DOHH2 (cell line): ENCODE measurements around the gene ANXA3.
"Not testable (repeated sequence)": the region's sequence is repeated elsewhere in the genome, so short reads cannot be mapped to it uniquely, and the experiment has no call there.

Source experiments
- CTCF ChIP-seq: fragments of 200-600 bp; sonication (generic); IDR thresholded peaks from one replicate; pipeline ENCODE4 v1.5.1; 2014; ENCODE audit warnings: antibody characterized with exemption, mild to moderate bottlenecking, low read depth, low read length; ENCODE audit not compliant: poor library complexity, severe bottlenecking
- EZH2phosphoT487 ChIP-seq: fragments of 200-600 bp; sonication (generic); IDR thresholded peaks from 2 replicates; pipeline ENCODE4 v1.6.1; 2017; ENCODE audit warnings: borderline replicate concordance, mild to moderate bottlenecking, antibody characterized with exemption, low read length, moderate library complexity, mixed read lengths

GRCh38 chr4:78598431-78598830 is 46.9 kb downstream of the ANXA3 start:
- TF ChIP-seq CTCF, EZH2phosphoT487: not testable (repeated sequence)
